Smooth muscle cell (in vitro differentiated cells): ENCODE data around the gene PSMB10. TPM values are rescaled to one million over a fixed set of nuclear protein-coding genes. Genes with fewer than 3 reads are reported as not detected.

Experiments used
- DNase-seq: peaks from one replicate; lab custom pipeline; 2025; ENCODE audit not compliant: unreplicated experiment; lab: John Stamatoyannopoulos, UW
- H2AFZ ChIP-seq: fragments of 200-600 bp; sonication (generic); 2 replicates; pipeline ENCODE4 v1.6.0; 2016; ENCODE audit warnings: antibody characterized with exemption, low read depth, mild to moderate bottlenecking
- H3F3A ChIP-seq: fragments of 200-600 bp; sonication (generic); 2 replicates; pipeline ENCODE4 v1.6.0; 2017; ENCODE audit warnings: antibody characterized with exemption, low read depth
- H3K27ac ChIP-seq: fragments of 200-600 bp; sonication (generic); 2 replicates; pipeline ENCODE4 v1.5.1; 2016; ENCODE audit warnings: low read depth, mild to moderate bottlenecking
- H3K27me3 ChIP-seq: fragments of 200-600 bp; sonication (generic); 2 replicates; pipeline ENCODE4 v1.6.1; 2016; ENCODE audit warnings: low read depth, mild to moderate bottlenecking
- H3K36me3 ChIP-seq: fragments of 200-600 bp; sonication (generic); 2 replicates; pipeline ENCODE4 v1.5.1; 2016; ENCODE audit warnings: low read depth
- H3K4me1 ChIP-seq: fragments of 200-600 bp; sonication (generic); 2 replicates; pipeline ENCODE4 v1.5.1; 2016; ENCODE audit warnings: low read depth
- H3K4me2 ChIP-seq: fragments of 200-600 bp; sonication (generic); 2 replicates; pipeline ENCODE4 v1.6.0; 2016; ENCODE audit warnings: mild to moderate bottlenecking
- H3K4me3 ChIP-seq: fragments of 200-600 bp; sonication (generic); 2 replicates; pipeline ENCODE4 v1.5.1; 2016; ENCODE audit warnings: mild to moderate bottlenecking
- H3K79me2 ChIP-seq: fragments of 200-600 bp; sonication (generic); 2 replicates; pipeline ENCODE4 v1.6.0; 2016; ENCODE audit warnings: low read depth, mild to moderate bottlenecking
- H3K9ac ChIP-seq: fragments of 200-600 bp; sonication (generic); 2 replicates; pipeline ENCODE4 v1.6.0; 2016; ENCODE audit warnings: low read depth
- H3K9me3 ChIP-seq: fragments of 200-600 bp; sonication (generic); replicated peaks from 2 replicates; pipeline ENCODE4 v1.5.1; 2016; ENCODE audit warnings: low read depth
- H4K20me1 ChIP-seq: fragments of 200-600 bp; sonication (generic); 2 replicates; pipeline ENCODE4 v1.6.0; 2016; ENCODE audit warnings: low read depth
- WGBS: methylation state at CpG from one replicate; pipeline ENCODE4 v1.1.7; 2016; ENCODE audit warnings: low lambda C conversion rate; 5-methylcytosine and 5-hydroxymethylcytosine counted together
- polyA plus RNA-seq: library from polyadenylated mRNA; unstranded; fragments of >200 nt; fragmentation: Nextera tagmentation; extraction: Ambion mirVana; gene quantifications from 2 replicates; pipeline ENCODE4 v1.2.1, GENCODE V29; 2016
- total RNA-seq: library from RNA; depleted of rRNA; stranded (reverse); fragments of >200 nt; gene quantifications from 2 replicates; pipeline ENCODE4 v1.2.3, GENCODE V29; 2014
- TF ChIP-seq, protein P1 (sequence below): fragments of 200-600 bp; sonication (generic); IDR thresholded peaks from 2 replicates; pipeline ENCODE4 v1.5.1; 2017; ENCODE audit warnings: borderline replicate concordance, mild to moderate bottlenecking, antibody characterized with exemption; ENCODE audit not compliant: insufficient read depth, poor library complexity, severe bottlenecking

PSMB10 gene
- total and polyA plus RNA-seq, 2 experiments from 2014 or later = 17.3 to 38.4 TPM

- TF ChIP-seq, protein P1, sequence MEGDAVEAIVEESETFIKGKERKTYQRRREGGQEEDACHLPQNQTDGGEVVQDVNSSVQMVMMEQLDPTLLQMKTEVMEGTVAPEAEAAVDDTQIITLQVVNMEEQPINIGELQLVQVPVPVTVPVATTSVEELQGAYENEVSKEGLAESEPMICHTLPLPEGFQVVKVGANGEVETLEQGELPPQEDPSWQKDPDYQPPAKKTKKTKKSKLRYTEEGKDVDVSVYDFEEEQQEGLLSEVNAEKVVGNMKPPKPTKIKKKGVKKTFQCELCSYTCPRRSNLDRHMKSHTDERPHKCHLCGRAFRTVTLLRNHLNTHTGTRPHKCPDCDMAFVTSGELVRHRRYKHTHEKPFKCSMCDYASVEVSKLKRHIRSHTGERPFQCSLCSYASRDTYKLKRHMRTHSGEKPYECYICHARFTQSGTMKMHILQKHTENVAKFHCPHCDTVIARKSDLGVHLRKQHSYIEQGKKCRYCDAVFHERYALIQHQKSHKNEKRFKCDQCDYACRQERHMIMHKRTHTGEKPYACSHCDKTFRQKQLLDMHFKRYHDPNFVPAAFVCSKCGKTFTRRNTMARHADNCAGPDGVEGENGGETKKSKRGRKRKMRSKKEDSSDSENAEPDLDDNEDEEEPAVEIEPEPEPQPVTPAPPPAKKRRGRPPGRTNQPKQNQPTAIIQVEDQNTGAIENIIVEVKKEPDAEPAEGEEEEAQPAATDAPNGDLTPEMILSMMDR = no peak
- Histone ChIP-seq H3K27ac (no peak overlapping the region), H3K27me3 (no peaks in the 10 kb centered on the region), H3K9ac (no peak overlapping the region), H2AFZ (no peak overlapping the region), H3K4me3 (no peak overlapping the region), H3K9me3 (no peaks in the 10 kb centered on the region), H3K36me3 (no peaks in the 10 kb centered on the region), H3F3A (no peaks in the 10 kb centered on the region), H3K4me2 (no peak overlapping the region), H3K4me1 (no peaks in the 10 kb centered on the region), H3K79me2 (no peaks in the 10 kb centered on the region), H4K20me1 (no peaks in the 10 kb centered on the region)
- 86% methylated on average over 9 of the region's 9 CpGs for WGBS
- no peak for DNase-seq
These were observed 41.0 kb upstream of the PSMB10 start for GRCh38 chr16:67977469-67978227.

- Histone ChIP-seq H3K9me3 (no peaks in the 10 kb centered on the region), H3F3A (no peaks in the 10 kb centered on the region), H2AFZ (no peak overlapping the region), H3K4me2 (no peak overlapping the region), H3K4me3 (no peak overlapping the region), H3K36me3 (no peaks in the 10 kb centered on the region), H3K27me3 (no peaks in the 10 kb centered on the region), H3K79me2 (no peaks in the 10 kb centered on the region), H3K27ac (no peak overlapping the region), H4K20me1 (no peaks in the 10 kb centered on the region), H3K9ac (no peak overlapping the region), H3K4me1 (no peaks in the 10 kb centered on the region)
- 82% methylated on average over 5 of the region's 5 CpGs for WGBS
- TF ChIP-seq, protein P1 = no peak
- no peak for DNase-seq
These were observed 40.4 kb upstream of the PSMB10 start for GRCh38 chr16:67977005-67977404.

GRCh38 chr16:67976205-67976604 lies 39.6 kb upstream of the PSMB10 start:
- H2AFZ ChIP-seq = no peak overlapping the region
- 100% methylated on average over 2 of the region's 2 CpGs for WGBS
- H3K9me3 ChIP-seq = no peaks in the 10 kb centered on the region
- H3K9ac ChIP-seq = no peak overlapping the region
- no peak overlapping the region for H3K4me3 ChIP-seq
- no peaks in the 10 kb centered on the region for H3K36me3 ChIP-seq
- no peaks in the 10 kb centered on the region for H4K20me1 ChIP-seq
- H3F3A ChIP-seq = no peaks in the 10 kb centered on the region
- no peaks in the 10 kb centered on the region for H3K27me3 ChIP-seq
- no peaks in the 10 kb centered on the region for H3K4me1 ChIP-seq
- H3K27ac ChIP-seq = no peak overlapping the region
- TF ChIP-seq, protein P1 = no peak
- no peaks in the 10 kb centered on the region for H3K79me2 ChIP-seq
- no peak overlapping the region for H3K4me2 ChIP-seq
- DNase-seq = no peak
